GM18499 (cell line): Measurements from ENCODE around the gene MAGI1.

Experiments used
- ATAC-seq: cut with Tn5 transposase; IDR thresholded peaks from one replicate; pipeline ENCODE4 v1.9.1; 2021; ENCODE audit warnings: moderate number of reproducible peaks; ENCODE audit not compliant: insufficient read depth, unreplicated experiment

MAGI1 gene

DNA sequence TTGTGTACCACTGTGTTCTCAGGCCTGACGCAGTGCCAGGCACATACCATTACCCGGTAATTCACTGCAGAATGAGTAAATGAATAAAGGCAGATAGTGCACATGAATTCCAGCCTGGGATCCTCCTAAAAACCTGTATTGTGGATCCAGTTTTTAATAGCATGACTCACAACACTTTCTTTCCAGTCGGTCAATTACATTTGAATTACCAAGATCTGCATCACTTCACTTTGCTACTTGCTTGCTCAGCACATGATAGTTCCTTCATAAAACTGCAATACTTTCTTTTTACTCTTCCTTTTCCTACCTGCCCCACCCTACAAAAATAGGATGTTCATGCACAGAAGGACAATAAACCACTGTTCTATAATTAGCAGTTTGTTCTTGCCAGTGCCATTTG is 553.8 kb downstream of the MAGI1 start:
- no peak for ATAC-seq

DNA sequence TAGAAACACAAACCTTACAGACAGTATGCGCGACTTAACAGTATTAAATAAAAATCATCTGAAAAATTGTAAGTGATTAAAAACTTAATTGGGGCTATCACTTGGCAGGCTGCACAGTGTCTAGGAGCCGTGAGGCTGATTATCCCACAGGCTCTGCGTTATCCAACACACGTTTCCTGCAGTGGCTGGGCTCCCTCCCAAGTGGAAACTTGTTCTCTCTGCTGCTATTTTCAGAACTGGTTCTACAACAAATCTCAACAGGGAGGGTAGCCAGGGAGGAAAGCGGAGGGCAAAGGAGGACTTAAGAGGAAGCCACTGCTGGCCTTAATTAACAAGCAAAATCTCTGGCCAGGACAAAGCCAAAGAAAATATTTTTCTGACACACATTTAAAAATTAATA is 555.2 kb downstream of the MAGI1 start:
- ATAC-seq: no peak

DNA sequence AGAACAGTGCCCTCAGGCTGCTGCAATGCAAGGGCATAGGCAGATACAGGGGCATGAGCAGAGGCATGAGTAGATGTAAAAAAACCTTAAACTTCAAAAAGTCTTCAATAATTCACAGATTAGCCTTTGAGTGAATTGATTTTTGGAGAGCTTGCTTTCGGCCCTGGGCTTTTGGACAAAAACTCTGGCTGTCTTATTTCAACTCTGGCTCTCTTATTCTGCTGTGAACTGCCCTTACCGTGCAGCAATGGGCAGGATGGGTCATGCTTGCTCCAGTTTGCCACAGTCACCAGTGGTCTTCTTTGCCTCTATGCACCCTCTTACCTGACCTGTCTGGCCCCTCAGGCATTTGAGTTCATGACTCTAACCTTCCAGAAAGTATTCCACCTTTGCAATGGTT is 555.7 kb downstream of the MAGI1 start:
- no peak for ATAC-seq

DNA sequence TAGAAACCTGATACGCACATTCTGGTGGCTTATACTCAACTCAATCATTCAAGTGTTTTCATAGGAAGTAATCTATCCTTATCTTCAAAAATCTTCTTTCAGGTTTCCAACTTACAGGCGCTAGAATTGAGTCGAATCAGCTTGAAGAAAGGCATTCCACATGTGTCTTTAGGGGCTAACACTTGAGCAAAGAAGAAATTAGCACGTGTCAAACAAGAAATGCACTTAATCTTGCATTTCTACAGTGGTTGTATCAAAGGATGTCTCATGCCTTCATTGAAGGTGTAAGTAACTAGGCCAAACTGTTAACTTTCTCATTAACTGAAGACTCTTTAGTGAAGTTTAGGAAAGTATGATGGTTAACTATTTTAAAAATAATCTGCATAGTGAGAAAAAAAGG is 557.6 kb downstream of the MAGI1 start:
- no peak for ATAC-seq

DNA sequence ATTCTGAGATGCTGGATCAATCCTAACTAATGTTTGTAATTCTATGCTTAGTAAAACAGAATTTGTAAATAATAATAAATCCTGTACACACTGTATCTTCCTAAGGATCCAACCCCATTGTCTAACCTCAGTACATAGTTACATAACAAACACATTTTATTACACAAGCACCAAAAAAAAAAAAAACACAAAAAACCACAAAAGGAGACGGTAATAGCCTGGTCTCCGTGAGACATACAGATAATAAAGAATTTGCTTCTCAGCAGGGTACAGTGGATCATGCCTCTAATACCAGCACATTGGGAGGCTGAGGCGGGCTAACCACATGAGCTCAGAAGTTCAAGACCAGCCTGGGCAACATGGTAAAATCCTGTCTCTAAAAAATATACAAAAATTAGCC is 558.7 kb downstream of the MAGI1 start:
- ATAC-seq: no peak

DNA sequence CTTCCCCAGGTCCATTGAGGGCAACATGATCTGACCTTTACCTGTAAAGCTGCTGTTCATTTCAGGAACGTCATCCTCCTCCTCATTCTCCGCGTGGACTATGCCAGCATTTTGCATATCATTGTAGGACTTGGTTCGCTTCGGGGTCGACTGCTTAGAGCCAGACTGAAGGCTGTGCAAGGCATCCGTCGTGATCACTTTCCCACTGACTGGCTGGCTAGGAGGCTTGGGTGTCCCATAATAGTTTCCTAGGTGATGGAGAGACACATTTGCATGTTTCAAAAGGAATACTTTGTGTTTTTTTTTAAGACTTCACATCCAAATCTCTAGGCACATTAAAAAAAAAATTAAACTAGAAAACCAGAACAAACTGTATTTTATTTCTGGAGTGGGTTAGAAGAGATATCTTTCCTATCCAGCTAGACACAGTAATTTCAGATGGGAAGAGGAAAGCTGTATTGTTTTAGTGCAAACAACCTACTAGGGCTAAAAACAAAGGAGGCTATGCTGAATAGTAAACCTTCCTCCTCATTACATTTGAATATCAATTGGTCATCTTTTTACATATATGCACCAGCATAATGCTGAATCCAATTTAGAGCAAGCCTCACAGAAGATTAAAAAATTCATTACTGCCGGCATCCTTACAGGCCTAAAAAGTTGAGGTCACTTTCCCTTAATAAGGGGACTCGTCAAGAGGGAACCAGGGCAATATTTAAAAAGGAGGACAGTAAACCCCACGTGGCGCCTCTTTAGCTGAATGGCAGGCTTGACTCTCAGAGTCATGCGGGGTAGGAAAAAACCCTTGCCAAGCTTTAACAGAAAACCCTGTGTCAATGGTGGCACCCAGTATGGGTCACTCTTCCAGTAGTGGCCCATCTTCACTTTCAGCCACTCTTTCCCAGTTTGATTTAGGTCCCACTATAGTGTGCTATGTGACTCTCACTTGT is 559.9 kb downstream of the MAGI1 start:
- no peak for ATAC-seq

DNA sequence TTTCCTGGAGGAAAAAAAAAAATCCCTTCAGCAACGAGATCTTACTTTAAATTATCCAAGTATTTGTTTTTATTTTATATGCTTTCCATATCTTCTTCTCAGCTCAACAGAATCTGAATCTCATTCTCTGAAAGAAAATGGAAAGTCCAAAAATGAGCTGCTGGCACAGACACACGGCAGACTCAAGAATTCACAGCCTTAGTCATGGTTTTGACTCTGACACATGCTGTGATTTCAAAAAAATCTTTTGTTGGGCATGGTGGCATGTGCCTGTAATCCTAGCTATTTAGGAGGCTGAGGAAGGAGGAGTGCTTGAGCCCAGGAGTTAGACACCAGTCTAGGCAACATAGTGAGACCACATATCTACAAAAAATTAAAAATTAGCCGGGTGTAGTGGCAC is 565.0 kb downstream of the MAGI1 start:
- no peak for ATAC-seq

DNA sequence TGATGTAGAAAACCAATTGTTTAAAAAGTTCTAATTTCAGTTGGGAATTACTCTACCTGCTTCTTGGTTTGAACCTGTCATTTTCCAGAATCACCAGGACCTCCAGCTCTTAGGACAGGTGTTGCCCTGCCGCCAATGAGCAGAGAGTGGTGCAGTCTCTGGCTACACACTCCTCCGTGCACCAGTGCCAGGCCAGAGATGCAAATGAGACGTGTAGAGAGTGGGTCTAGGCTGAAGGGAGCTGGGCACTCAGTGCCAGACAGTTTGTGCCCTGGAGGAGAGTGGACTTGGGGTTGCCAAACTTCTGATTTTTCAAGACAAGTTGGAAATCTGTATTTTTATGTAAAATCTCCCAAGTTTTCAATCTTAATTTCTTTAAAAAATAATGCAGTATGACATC is 566.2 kb downstream of the MAGI1 start:
- no peak for ATAC-seq

DNA sequence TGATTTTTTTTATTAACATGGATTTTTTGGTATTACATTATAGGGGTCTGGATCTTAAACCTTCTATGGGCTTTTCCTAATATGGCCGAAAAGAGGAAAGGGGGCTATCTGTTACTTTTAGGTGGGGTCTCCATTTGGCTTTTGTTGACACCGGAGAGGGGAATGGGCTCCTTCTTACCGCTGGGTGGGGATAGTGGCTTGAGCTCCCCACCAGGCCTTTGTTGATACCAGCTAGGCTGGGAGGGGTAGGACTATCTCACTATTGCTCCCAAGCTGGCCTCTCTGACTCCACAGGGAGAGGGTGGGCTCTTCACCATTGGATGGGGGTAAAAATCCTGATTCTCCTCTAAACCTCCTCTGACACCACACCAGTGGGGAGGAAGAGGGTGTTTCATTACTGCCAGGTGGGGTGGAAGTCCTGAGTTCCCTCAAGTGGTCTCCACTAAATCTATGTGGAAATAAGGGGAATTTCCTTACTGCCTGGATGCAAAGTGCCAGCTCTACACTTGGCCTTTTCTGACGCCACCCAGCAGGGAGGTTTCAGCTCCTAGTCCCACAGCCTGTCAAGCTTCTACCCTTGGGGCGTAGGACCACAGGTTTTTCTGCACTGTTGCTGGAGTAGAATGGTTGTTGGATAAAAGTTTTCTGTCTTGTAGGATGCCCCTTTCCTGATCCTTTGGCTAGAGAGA is 572.3 kb downstream of the MAGI1 start:
- no peak for ATAC-seq

DNA sequence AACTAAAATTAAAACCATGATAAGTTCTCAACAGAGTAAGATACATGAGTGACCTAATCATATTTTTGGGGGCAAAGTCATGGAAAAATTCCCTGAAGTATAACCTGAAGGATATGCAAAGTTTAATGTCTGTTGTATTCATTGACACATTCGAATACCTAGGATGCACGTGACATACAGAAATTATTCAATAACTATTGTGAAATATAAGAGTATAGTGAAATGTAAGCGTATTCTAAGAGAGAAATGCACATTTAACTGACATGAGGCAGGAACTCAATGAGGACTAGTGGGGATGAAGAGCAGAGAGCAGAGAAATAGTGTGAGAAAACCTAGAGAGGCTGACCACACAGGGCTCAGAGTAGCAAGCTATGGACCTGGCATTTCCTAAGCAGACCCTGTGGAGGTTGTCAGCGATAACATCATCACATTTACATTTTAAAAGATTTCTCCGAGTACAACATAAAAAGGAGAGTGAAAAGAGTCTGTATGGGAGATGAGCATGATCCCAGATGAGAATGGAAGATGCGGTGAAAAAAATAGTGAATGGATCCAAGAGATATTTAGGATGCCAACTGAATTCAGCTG is 588.8 kb downstream of the MAGI1 start:
- ATAC-seq: no peak

DNA sequence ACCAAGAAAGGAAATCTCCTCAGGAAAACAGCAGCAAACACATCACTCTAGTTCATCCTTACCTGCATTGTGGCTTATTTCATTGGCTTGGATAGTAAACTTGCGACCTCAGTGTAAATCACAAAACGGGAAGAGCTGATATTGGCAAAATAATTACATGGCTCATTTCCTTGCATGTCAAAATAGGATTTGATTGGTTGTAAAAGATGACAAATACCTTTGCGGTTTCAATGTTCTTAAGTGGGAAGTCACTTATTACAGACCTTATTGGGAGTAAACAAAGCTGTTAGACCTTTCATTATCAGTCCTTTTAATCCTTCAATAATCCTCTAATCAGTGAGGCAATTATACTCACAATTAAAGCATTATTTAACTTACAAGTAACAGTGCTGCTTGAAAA is 590.6 kb downstream of the MAGI1 start:
- ATAC-seq: no peak

DNA sequence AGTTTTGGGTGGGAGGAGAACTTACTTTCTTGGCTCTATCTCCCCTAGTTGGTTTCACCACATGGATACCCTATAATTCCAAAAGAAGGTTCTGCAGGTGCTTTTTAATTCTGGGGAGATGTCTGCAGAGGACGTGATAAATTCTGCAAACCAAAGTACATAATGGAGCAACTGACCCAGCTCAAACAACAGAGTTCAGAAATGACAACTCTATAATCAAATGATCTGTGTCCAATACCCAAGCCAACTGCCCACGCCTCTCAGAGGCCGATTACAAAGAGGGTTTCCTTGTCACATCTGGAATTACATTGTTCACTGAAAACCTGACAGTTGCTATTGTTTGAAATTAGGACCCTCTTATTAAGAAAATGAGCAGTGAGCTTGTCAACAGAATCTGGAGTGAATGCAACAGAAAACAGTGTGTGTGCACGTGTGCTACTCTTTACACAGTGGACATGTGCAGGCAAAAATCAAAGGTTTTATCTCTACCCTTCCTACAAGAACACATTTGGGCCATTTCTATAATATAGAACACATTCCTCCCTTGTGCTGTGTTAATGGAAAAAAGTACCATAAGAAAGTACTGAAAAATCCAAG is 593.0 kb downstream of the MAGI1 start:
- ATAC-seq: no peak

DNA sequence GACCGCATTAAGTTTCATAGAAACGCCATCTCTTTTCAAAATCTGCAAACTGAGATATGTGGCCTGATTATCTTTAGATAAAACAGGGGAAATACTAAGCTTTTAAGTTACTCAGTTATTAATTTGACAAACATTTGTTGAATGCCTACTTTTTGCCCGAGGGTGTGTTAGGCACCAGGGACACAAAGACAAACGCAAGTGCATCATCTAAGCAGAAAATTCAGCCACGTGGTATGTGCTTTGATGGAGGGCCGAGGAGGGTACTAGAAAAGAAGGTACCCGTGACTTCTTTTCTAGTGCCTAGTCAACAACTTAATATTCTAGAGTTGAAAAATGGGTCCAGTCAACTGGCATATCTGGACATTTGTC is 594.3 kb downstream of the MAGI1 start:
- no peak for ATAC-seq

DNA sequence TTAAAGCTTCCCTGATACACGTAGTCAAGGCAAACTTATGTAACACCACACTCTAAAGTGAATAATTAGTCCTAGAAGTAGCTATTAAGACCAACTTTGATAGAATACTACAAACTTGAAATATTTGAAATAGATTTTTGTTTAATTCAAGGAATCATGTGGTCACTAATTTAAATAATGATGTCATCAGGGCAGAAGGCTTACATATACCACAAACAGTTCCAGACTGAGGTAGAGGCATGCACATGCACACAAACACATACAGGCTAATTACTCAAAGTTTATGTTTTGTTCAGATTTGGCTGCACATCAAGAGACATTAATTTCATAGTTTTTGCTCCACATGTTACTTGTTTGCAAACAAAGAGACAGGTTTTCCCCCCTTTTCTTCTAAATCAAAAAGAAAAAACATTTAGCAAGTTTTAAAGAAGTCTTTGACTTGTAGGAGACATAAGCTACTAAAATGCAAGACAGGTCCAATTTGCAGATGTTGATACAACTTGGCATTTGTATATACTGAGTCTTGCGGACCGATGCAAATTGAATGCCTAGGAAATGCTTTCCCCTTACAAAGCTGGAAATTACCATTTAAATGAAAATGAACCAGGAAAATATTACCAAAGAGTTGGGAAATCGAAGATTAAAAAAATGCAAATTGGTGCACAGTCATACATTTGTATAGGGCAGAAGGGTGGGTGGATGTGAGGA is 594.8 kb downstream of the MAGI1 start:
- no peak for ATAC-seq

DNA sequence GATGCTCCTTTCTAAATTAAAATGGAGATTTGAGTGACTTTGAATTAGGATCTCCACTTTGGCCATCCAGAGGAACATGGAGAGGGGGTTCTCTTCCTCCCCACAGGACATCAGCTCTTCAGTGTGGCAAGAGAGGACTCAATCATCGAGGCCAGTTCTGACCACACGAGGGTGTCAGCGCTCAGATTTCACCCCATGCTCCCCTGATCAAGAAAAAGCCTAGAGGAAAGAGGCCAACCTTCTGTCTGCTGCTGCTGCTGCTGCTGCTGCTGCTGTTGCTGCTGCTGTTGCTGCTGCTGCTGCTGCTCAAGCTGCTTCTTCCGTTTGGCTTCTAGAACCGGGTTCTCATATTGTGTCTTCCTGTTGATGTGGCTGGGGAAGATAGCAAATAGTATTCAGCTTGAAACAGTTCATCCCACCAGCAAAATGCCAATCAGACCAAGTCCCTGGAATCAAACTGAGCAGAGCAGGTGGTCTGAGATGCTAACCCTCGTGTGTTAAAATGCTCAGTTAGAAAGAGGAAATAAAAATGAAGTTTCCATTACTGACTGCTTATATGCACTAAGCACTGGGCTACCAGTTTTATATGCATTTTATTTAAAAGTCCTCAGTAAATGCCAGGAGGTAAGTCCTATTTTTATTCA is 599.0 kb downstream of the MAGI1 start:
- ATAC-seq: no peak

DNA sequence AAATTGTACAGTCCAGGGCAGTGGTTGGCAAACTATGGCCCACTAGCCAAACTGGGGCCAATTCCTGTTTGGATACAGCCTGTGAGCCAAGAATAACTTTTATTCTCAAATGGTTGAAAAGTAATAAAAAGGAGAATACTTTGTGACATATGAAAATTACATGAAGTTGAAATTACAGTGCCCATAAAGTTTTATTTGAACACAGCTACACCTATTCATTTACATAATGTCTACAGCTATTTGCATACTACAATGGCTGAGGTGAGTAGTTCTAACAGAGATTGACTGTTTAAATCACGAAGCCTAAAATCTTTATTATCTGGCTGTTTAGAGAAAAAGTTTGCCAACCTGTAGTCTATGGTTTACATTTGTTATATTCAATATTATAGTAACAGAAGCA is 600.1 kb downstream of the MAGI1 start:
- no peak for ATAC-seq

DNA sequence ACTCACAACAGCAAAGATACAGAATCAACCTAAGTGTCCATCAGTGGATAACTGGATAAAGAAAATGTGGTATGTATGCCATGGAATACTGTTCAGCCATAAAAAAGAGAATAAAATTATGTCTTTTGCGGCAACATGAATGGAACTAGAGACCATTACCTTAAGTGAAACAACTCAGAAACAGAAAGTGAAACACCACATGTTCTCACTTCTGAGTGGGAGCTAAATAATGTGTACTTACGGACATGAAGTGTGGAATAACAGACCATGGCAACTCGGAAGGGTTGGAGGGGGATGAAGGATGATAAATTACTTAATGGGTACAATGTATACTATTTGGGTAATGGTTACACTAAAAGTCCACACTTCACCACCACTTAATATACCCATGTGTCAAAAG is 600.6 kb downstream of the MAGI1 start:
- no peak for ATAC-seq

DNA sequence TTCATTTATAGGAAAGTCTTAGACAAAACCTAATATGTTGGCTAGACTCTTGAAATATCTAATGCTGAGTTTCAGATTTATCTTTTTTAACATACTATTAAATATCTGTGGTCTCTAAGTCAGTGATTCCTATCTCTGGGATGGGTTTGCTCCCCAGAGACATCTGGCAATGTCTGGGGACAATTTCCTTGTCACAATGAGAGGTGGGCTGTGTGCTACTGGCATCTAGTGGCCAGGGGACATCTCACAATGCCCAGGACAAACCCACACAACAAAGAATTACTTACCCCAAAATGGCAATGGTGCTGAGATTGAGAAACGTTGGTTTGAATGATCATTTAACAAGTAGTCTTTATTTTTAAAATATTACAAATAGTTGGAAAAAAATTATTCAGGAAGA is 602.1 kb downstream of the MAGI1 start:
- ATAC-seq: no peak

DNA sequence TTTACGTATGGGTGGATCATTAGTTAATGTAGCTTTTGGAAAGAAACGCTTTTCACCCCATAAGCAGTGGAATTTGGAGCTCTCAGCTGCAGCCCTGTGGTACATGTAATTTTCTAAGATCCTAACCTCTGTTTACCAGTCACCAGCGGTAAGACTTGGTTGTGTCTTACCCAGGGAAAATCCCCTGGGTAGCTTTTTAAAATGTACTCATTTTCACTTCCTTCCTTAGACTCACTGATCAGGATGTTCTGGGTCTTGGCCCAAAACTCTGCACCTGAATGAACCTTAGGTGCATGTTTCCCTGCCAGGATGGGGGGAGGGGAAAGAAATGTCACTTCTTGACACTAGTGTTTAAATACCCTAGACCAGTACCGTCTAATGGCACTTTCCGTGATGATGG is 605.2 kb downstream of the MAGI1 start:
- ATAC-seq: no peak

DNA sequence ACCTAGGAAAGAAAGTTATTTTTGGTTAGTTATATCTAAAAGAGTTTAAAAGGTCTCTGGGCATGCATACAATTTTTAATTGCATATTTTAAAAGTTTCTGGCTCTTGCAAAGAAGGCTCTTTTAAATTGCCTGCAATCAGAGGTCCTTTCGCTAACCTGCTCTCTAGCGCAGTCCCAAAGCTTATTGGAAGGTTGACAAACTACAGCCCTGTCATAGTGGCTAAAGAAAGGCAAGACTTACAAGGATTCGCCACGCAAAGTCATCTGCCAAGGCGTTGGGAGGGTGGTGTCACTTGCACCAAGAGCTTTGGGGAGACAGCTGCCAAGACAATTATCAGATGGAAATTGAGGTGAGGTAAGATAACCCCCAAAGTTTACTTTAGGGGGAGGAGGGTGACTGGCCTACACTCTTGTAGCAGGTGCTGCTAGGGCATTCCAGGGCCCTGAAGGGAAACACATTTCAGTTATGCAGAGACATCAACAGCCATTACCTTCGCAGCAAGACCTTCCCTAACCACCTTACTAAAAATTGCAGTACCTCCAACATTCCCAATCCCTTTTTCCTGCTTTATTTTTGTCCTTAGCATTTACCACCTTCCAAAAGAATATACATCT is 606.2 kb downstream of the MAGI1 start:
- no peak for ATAC-seq
